HG03064 (cell line): ENCODE results near the gene WDR47.
"Not testable (repeated sequence)": the region's sequence is repeated elsewhere in the genome, so short reads cannot be mapped to it uniquely, and the experiment has no call there.

Experiments used
- ATAC-seq: cut with Tn5 transposase; IDR thresholded peaks from one replicate; pipeline ENCODE4 v1.9.1; 2021; ENCODE audit warnings: low read depth; ENCODE audit not compliant: unreplicated experiment

WDR47 gene

DNA sequence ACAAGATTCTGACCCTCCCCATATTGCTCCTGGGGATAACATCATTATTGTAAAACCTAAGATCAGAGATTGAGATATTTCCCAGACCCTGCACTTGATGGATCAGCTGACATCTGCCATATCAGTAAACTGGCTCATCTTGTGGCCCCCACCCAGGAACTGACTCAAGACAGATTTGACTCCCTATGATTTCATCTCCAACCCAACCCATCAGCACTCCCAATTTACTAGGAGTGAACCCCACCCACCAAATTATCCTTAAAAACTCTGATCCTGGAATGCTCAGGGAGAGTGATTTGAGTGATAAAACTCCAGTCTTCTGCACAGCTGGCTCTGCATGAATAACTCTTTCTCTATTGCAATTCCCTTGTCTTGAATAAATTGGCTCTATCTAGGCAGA lies 72.6 kb downstream of the WDR47 start:
- ATAC-seq: no peak

DNA sequence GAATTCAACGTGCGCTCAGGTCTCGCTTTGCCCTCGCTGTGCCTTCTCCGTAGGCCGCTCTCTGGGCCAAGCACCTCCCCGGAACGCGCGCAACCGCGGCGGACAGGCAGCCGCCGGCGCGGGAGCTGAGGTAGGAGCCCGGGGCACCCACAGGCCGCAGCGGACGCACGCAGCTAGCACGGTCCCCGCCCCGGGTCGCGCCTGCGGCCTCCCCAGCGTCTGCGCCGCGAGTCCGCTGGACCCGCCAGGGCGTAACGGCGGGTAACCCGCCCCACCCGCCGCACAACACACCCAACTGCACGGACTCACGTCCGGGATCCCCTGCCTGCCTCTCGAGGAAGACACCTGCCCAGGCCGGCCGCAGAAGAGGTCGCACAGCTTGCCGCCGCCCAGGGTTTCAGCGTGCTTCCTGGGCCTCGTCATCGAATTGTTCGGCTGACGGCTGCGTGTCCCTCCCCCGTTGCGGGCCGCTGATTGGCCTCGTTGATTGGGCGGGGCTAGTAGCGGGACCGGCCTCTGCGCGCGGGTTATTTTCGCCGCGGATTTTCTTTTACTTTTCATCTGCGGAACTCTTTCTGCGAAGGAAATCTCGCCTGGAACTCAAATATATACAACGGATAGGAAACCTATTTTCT lies 78.7 kb downstream of the WDR47 start, which contains the start of gene CLCC1:
CLCC1 (minus strand) TSS at position 433 of the 635 bp plus-strand sequence. CDS start 13,047 bp downstream, outside the sequence.
- peak; percentile 93 for ATAC-seq

DNA sequence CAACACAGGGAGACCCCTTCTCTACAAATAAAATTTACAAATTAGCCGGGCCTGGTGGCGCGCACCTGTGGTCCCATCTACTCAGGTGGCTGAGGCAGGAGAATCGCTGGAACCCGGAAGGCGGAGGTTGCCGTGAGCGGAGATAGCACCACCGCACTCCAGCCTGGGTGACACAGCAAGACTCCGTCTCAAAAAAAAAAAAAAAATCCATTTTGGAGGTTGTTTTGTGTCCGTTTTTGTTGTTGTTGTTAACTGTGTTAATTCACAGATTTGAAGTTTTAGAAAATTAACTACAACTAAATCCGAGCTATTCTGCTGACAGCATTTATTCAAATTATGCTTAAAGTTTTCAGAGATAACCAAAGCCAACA lies 79.2 kb downstream of the WDR47 start:
- ATAC-seq: peak; percentile 34

DNA sequence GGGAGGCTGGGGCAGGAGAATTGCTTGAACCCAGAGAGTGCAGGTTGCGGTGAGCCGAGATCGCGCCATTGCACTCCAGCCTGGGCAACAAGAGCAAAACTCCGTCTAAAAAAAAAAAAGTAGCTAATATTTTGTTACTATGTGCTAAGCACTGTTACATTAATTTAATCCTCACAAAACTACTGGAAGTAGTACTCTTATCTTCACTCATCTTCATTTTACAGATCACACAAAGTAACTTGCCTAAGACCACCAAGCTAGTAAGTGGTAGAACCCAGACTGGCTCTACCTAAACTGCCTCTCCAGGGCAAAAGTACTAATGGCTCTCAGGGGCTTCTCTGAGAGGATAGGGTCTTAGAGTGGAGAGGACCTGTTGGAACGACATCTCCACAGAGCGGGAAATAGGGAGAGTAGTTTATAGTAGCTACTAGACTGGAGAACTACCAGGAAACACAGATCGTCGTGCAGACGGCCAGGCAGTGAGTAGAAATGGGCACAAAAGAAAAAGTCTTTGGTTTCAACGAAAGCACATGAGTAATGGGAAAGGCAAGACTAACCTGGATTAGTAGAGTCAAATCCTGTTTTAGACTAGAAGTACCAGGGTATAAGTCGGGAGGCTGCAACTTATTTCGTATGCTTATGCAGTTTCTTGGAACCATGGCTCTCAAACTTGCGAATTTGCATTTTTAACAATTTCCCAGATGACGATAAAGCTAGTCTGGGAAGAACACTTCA lies 80.0 kb downstream of the WDR47 start:
- no peak for ATAC-seq

DNA sequence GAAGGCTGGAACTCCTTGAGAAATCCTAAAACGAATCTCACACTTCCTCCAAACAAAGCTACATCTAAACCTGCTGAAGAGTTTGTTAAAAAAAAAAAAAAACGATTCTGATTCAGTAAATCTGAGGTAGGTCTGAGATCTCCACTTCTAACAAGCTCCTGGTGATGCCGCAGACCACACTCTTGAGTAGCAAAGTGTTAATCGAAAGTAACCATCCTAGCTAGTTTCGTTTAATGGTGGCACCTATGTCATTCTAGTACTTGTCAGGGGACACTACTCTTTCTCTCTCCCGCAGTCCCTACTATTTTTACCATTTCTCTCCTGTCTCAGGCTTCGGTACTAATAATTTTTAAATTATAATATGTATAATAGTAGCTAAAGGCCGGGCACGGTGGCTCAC lies 80.7 kb downstream of the WDR47 start:
- ATAC-seq: no peak

DNA sequence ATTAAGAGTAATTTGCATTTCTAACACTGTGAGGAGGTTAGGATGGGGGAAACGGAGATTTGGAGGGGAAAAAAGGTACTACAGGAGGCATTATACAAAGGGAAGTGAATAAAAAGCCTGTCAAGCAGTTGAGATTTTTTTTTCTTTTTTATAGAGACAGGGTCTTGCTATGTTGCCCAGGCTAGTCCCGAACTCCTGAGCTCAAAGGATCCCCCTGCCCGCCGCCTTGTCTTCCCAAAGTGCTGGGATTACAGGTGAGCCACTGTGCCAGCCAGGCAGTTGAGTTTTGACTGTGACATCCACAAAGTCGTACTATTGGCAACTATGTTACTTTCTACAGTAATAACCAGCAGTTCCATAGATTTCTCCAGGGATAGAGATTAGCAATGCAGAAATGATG lies 81.2 kb downstream of the WDR47 start:
- no peak for ATAC-seq

DNA sequence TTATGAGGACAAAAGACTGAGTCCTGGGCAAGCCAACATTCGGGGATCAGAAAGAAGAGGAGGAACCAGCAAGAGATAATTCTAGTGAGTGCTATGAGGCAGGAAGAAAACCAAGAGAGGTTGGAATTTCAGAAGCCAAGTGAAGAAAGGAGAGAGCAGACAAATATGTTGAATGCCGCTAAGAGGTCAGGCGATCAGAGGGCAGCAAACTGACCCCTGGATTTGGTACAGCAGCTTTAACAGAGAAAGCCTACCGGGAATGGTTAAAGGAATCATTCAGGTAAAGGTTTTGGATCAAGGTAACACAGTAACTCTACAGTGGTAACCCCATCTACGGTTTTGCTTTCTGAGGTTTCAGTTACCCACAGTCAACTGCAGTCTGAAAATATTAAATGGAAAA lies 84.0 kb downstream of the WDR47 start:
- ATAC-seq: no peak

DNA sequence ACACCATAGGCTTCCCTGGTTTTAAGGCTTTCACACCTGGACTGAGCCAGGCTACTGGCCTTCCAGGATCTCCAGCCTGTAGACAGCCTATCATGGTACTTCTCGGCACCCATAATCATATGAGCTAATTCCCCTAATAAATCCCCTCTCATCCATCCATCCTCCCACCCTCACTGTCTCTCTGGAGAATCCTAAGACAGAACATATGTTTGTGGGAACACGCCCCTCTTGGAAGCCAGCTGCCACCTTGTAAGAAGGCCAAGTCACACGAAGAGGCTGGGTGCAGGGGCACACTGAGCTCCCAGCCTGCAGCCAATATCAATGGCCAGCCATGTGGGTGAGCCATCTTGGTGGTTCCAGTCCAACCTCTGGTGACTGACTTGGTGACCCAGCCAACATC lies 86.0 kb downstream of the WDR47 start:
- no peak for ATAC-seq

DNA sequence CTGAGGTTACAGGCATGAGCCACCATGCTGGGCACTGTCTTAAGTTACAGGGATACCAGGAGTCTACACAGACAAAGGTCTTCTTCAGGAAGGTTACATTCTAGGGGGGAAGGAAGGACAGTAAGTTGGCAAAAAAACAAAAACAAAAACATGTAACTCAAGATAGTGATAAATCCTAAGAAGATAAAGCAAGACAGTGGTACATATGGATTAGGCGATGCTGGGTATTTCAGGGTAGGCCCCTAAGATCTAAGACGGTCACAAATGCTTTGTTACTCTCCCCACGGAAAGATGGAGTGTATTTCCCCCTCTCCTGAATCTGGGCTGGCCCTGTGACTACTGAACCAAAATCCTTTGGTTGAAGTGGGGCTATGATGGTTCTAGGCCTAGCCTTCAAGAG lies 86.8 kb downstream of the WDR47 start:
- ATAC-seq: no peak

DNA sequence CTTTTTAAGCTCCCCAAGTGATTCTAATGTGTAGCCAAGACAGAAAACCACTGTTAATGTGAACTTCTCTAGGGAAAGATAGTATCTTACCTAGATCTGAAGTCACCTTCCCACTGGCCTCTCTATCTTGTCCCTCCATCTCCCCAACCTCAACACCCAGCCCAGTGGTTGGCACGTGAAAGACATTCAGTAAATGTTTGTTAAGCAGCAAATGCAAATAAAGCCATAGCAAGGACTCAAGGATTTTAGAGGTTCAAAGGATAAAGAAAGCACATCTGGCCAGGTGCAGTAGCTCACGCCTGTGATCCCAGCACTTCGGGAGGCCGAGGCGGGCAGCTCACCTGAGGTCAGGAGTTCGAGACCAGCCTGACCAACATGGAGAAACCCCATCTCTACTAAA lies 88.5 kb downstream of the WDR47 start:
- ATAC-seq: no peak

DNA sequence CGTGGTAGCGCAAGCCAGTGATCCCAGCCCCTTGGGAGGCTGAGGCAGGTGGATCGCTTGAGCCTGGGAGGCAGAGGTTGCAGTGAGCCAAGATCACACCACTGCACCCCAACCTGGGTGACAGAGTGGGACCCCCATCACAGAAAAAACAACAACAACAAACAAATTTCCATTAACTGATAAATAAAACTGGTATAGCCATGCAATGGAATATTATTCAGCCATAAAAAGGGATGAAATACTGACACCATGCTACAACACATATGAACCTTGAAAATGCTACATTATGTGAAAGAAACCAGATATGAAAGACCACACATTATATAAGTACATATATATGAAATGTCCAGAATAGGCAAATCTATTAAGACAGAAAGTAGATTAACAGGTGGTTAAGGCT lies 90.7 kb downstream of the WDR47 start:
- no peak for ATAC-seq

DNA sequence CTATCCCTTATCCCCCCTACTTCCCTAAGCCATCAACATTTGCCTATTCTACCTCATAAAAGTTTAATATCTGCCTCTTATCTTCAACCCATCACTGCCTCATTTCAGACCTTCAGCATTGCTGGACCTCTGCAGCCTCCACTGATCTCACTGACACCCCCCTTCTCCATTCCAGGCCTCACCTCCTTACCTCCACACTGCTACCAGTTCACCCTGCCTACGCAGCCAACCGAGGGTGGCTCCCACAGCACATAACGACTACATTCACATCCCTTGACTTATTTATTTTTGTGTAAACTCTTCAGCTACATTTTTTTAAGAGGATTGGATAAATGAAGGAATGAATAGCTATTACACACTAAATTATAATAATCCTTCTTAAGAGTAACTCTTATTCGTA lies 92.9 kb downstream of the WDR47 start:
- no peak for ATAC-seq

DNA sequence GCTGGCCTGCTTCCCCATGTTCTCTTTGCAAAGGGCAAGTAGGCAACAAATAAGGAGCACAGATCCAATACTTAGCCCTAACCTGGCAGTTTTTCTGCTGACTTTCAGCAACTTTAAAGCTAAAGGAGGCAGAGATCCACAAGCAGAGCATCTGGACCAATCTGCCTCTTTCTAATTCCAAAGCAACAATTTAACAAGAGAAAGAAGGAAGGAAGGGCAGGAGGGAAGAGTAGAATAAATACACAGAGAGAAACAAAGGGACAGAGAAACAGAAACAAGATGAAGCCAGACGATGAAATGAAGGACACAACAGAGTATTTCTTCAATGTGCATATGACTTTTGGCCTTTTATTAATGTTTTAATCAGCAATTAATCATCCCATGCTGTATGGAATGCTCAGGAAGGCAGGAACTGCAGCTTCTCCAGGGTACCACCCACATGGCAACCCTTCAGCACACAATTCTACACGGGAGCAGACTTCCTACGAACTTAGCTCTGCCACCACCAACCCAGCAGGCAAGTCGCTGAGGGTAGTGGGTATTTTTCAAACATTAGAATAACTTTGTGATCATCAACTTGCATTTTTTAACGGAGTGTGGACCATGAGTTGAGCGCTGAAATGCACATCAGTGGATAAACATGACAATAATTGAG lies 93.9 kb downstream of the WDR47 start:
- ATAC-seq: no peak

DNA sequence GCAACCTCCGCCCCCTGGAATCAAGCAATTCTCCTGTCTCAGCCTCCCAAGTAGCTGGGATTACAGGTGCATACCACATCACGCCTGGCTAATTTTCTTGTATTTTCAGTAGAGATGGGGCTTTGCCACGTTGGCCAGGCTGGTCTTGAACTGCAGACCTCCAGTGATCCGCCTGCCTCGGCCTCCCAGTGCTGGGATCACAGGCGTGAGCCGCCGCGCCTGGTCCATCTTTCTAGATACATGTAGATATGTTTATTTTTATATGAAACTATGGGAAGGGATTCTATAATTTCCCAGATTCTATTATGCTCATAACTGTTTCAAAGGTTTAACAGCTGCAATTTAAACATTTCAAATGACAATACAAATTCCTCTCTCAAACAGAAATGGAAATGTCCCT lies 105.7 kb downstream of the WDR47 start:
- no peak for ATAC-seq

DNA sequence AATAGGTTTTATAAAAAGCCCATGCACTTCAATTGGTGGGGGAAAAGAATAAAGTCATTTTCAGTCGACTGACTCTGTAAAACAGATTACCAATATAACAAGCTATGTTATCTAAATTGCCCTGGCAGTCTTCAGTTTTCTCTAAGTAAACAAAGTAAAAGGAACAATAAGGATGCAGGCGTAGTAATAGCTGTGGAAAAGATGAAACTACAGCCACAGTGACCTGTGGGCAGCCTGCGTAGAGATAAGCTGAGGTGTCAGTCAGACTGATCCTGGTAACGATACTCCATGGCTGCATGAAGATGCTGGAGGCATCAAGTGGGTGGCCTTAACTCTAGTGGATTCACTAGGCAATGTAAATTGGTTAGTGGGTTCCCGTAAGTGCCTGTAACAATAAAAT lies 108.0 kb downstream of the WDR47 start:
- no peak for ATAC-seq

DNA sequence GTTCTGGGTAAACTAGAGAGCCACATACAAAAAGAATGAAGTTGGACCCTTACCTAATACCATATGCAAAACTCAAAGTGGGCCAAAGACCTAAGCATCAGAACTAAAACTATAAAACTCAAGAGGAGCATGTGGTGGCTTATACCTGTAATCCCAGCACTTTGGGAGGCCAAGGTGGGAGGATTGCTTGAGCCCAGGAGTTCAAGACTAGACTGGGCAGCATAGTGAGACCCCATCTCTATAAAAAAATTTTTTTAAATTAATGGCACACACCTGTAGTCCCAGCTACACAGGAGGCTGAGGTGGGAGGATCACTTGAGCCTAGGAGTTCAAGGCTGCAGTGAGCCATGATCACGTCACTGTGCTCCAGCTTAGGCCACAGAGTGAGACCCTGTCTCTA lies 114.3 kb downstream of the WDR47 start:
- ATAC-seq: not testable (repeated sequence)

DNA sequence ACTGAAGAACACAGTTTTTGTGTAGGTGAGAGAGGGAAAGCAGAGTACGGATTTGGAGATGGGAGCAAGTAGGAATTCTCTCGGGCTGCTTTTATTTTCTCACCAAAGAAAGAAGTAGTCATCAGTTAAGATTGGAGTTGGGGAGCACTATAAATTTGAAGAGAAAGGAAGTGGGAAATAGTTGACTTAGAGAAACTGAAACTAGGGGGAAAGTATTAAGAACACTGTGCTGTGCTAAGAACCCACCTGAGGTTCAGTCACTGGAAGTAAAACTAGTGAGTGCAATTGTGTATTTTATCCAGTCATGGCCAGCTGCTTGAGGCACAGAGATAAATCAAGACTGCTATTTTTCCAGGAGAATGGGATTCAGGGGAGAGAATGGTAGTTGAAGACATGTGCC lies 116.0 kb downstream of the WDR47 start:
- ATAC-seq: no peak
